Lower leg skin (tissue), 3 donors: ENCODE results near the gene ADAT3.

Experiments
- POLR2A ChIP-seq, 2 donors: fragments of 450-650 bp; IDR thresholded peaks; one replicate each; pipeline ENCODE4 v1.6.1; 2016 to 2017; ENCODE audit warnings: antibody characterized with exemption in 2 of 2, mild to moderate bottlenecking in 1 of 2, moderate library complexity in 1 of 2
- TF ChIP-seq, protein P1 (sequence below), 3 donors: fragments of 450-650 bp; IDR thresholded peaks; one replicate each; pipeline ENCODE4 v1.5.1; 2016; ENCODE audit warnings: antibody characterized with exemption in 3 of 3, mild to moderate bottlenecking in 3 of 3, moderate library complexity in 2 of 3

DNA sequence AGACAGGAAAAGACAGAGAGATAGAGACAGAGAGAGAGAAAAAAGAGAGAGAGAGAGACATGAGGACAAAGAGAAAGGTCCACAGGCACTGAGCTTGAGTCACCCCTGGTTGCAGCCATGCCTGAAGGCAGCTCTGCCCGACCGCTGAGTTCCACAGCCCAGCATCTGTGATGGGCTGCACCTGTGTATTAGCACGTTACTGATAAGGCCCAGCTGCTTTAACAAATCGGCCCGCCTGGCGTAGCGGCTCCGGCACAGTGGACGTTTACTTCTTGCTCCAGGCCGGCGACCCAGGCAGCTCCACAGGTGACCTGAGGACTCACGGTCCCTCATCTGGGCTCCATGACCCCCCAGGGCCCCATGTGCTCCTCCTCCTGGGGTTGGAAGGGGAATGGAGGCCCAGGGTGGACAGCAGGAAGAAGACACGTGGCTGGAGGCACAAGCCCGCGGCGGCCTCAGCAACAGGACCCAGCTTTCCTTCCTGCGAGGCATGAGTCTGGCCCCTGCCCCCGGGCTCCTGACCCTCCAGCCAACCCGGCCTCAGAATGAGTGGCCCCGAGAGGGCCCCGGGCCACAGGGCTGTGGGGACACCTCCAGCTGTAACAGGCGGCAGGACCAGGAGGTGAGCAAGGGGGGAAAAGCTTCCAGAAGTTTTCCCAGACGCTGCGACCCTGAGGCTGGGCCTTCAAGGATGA, 31.9 kb downstream of the ADAT3 start:
- TF ChIP-seq, protein P1, sequence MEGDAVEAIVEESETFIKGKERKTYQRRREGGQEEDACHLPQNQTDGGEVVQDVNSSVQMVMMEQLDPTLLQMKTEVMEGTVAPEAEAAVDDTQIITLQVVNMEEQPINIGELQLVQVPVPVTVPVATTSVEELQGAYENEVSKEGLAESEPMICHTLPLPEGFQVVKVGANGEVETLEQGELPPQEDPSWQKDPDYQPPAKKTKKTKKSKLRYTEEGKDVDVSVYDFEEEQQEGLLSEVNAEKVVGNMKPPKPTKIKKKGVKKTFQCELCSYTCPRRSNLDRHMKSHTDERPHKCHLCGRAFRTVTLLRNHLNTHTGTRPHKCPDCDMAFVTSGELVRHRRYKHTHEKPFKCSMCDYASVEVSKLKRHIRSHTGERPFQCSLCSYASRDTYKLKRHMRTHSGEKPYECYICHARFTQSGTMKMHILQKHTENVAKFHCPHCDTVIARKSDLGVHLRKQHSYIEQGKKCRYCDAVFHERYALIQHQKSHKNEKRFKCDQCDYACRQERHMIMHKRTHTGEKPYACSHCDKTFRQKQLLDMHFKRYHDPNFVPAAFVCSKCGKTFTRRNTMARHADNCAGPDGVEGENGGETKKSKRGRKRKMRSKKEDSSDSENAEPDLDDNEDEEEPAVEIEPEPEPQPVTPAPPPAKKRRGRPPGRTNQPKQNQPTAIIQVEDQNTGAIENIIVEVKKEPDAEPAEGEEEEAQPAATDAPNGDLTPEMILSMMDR (IDR thresholded peaks at IDR 0.05): no peak
- TF ChIP-seq POLR2A (IDR thresholded peaks at IDR 0.05): no peak
